H1 (cell line): ENCODE results near the gene TRABD2A.

ENCODE experiments used
- GABPA ChIP-seq: IDR thresholded peaks from 2 replicates; pipeline ENCODE4 v1.6.1; 2011; ENCODE audit warnings: mild to moderate bottlenecking, low read length, moderate library complexity, borderline replicate concordance; ENCODE audit not compliant: insufficient read depth
- RBBP5 ChIP-seq: IDR thresholded peaks from 2 replicates; pipeline ENCODE4 v1.7.1; 2012; ENCODE audit warnings: low read depth, mild to moderate bottlenecking, inconsistent platforms, low read length, moderate library complexity, borderline replicate concordance
- TF ChIP-seq, protein P1 (sequence below), 3 experiments: IDR thresholded peaks; 1 replicate in 2 of 3; 2 replicates in 1 of 3; pipeline versions ENCODE4 v1.5.1 to v1.6.1; 2011; ENCODE audit warnings: low read length in 3 of 3, mild to moderate bottlenecking in 3 of 3, inconsistent platforms in 2 of 3, low read depth in 1 of 3, moderate library complexity in 1 of 3; ENCODE audit not compliant: insufficient read depth in 1 of 3; ENCODE audit errors: control extremely low read depth in 1 of 3
- TF ChIP-seq, protein P2 (sequence below): IDR thresholded peaks from 2 replicates; pipeline ENCODE4 v1.6.1; 2012; ENCODE audit warnings: low read length, inconsistent platforms

DNA sequence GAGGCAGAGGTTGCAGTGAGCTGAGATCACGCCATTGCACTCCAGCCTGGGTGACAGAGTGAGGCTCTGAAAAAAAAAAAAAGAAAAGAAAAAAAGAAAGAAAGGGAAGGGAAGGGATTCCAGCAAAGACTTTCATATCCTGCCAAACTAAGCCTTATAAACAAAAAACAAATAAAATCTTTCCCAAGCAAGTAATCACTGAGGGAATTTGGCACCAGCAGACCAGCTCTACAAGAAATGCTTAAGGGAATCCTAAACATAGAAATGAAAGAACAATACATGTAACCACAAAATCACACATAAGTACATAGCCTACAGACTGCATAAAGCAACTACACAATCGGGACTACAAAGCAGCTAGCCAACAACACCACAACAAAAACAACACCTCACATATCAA lies 79.1 kb downstream of the TRABD2A start:
- TF ChIP-seq GABPA (no peak), RBBP5 (no peak)
- TF ChIP-seq, protein P1, sequence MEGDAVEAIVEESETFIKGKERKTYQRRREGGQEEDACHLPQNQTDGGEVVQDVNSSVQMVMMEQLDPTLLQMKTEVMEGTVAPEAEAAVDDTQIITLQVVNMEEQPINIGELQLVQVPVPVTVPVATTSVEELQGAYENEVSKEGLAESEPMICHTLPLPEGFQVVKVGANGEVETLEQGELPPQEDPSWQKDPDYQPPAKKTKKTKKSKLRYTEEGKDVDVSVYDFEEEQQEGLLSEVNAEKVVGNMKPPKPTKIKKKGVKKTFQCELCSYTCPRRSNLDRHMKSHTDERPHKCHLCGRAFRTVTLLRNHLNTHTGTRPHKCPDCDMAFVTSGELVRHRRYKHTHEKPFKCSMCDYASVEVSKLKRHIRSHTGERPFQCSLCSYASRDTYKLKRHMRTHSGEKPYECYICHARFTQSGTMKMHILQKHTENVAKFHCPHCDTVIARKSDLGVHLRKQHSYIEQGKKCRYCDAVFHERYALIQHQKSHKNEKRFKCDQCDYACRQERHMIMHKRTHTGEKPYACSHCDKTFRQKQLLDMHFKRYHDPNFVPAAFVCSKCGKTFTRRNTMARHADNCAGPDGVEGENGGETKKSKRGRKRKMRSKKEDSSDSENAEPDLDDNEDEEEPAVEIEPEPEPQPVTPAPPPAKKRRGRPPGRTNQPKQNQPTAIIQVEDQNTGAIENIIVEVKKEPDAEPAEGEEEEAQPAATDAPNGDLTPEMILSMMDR (IDR thresholded peaks at IDR 0.05; ENCODE audit: control extremely low read depth in 1 of 3, insufficient read depth in 1 of 3, low read depth in 1 of 3, low read length in 3 of 3): no peak
- TF ChIP-seq, protein P2, sequence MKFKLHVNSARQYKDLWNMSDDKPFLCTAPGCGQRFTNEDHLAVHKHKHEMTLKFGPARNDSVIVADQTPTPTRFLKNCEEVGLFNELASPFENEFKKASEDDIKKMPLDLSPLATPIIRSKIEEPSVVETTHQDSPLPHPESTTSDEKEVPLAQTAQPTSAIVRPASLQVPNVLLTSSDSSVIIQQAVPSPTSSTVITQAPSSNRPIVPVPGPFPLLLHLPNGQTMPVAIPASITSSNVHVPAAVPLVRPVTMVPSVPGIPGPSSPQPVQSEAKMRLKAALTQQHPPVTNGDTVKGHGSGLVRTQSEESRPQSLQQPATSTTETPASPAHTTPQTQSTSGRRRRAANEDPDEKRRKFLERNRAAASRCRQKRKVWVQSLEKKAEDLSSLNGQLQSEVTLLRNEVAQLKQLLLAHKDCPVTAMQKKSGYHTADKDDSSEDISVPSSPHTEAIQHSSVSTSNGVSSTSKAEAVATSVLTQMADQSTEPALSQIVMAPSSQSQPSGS: no peak
